GM12891 (cell line): ENCODE results near the gene MAGI1.

ENCODE experiments used
- DNase-seq: peaks from one replicate; pipeline ENCODE4 v3.0.0; 2011; ENCODE audit warnings: low spot score; ENCODE audit not compliant: insufficient read length
- FAIRE-seq: peaks from 2 replicates; lab custom pipeline; 2011; peaks lifted over from hg19 to GRCh38; lab: Jason Lieb, UNC
- PAX5 ChIP-seq: IDR thresholded peaks from 2 replicates; pipeline ENCODE4 v1.6.1; 2011; ENCODE audit warnings: low read length, moderate library complexity, mild to moderate bottlenecking; ENCODE audit not compliant: insufficient read depth, severe bottlenecking
- POLR2A ChIP-seq: IDR thresholded peaks from 2 replicates; pipeline ENCODE4 v1.6.1; 2011; ENCODE audit warnings: low read depth, low read length, control low read depth
- POLR2AphosphoS5 ChIP-seq: IDR thresholded peaks from 2 replicates; pipeline ENCODE4 v1.6.1; 2011; ENCODE audit warnings: low read depth, low read length, control low read depth
- POU2F2 ChIP-seq: IDR thresholded peaks from 2 replicates; pipeline ENCODE4 v1.6.1; 2011; ENCODE audit warnings: low read depth, mild to moderate bottlenecking, control low read depth, low read length, moderate library complexity
- SPI1 ChIP-seq: IDR thresholded peaks from 2 replicates; pipeline ENCODE4 v1.6.1; 2011; ENCODE audit warnings: low read depth, low read length, control low read depth
- TAF1 ChIP-seq: IDR thresholded peaks from 2 replicates; pipeline ENCODE4 v1.6.1; 2011; ENCODE audit warnings: low read depth, low read length, control low read depth

The MAGI1 gene

DNA sequence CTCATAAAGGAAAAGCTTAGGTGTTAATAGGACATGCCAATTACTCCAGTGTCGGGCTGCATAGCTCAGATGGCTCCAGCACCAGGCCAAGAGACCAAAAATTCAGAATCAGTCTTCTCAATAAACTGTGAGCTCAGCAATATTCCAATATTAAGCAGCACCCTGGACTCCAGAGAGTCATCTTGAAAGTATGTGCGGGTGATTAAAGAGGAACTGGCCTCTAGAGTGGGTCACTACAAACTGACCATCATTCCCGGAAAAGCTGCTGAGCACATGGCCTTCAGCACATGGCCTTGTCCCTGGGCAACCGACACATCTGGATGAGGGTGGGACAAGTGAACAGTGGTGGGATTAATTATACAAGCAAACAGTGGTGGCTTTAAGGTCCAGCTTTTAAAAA is 59.0 kb downstream of the MAGI1 start:
- DNase-seq = no peak
- FAIRE-seq = no peak
- TF ChIP-seq POLR2AphosphoS5 (no peak), POLR2A (no peak), TAF1 (no peak), POU2F2 (no peak), SPI1 (no peak), PAX5 (no peak)

- TF ChIP-seq TAF1 = no peak
- no peak for TF ChIP-seq SPI1
- TF ChIP-seq POLR2A = no peak
- TF ChIP-seq POU2F2 = no peak
- no peak for TF ChIP-seq POLR2AphosphoS5
- TF ChIP-seq PAX5 = no peak
- FAIRE-seq (no peak), DNase-seq (no peak)
Measured at GRCh38 chr3:65979162-65979561, 59.6 kb downstream of the MAGI1 start.

DNA sequence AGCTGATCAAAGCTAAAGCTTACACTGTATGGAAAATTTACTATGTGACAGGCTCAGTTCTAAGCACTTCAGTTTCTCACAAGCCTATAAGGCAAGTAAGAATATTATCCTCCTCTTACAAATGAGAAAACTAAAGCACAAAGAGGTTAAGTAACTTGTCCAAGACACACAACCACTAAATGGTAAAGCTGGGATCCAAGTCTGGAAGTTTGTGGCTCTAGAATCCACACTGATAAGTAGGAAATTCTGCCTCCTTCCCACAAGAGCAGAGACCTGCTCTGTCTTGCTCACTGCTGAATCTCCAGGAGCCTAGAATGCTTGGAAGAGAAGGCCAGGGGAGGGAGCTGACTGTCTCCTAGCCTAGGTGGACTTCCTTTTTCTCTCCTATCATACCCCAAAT is 60.6 kb downstream of the MAGI1 start:
- no peak for FAIRE-seq
- TF ChIP-seq SPI1 (no peak), POLR2A (no peak), TAF1 (no peak), POLR2AphosphoS5 (no peak), POU2F2 (no peak), PAX5 (no peak)
- DNase-seq = no peak

- FAIRE-seq = no peak
- DNase-seq = no peak
- TF ChIP-seq POU2F2 (no peak), TAF1 (no peak), PAX5 (no peak), POLR2AphosphoS5 (no peak), POLR2A (no peak), SPI1 (no peak)
Measured at GRCh38 chr3:65975032-65975431, 63.7 kb downstream of the MAGI1 start.

GRCh38 chr3:65974509-65974908 is 64.2 kb downstream of the MAGI1 start:
- DNase-seq = no peak
- TF ChIP-seq SPI1 (no peak), POLR2AphosphoS5 (no peak), POU2F2 (no peak), TAF1 (no peak), PAX5 (no peak), POLR2A (no peak)
- no peak for FAIRE-seq

- TF ChIP-seq POLR2A (no peak), TAF1 (no peak), PAX5 (no peak), POLR2AphosphoS5 (no peak), POU2F2 (no peak), SPI1 (no peak)
- FAIRE-seq = no peak
- no peak for DNase-seq
Measured at GRCh38 chr3:65972765-65973164, 66.0 kb downstream of the MAGI1 start.

- TF ChIP-seq POU2F2 (no peak), POLR2AphosphoS5 (no peak), POLR2A (no peak), TAF1 (no peak), PAX5 (no peak), SPI1 (no peak)
- DNase-seq (no peak), FAIRE-seq (no peak)
Measured at GRCh38 chr3:65971293-65972252, 67.1 kb downstream of the MAGI1 start.

GRCh38 chr3:65968996-65969395 is 69.7 kb downstream of the MAGI1 start:
- TF ChIP-seq SPI1 = no peak
- no peak for TF ChIP-seq TAF1
- no peak for TF ChIP-seq POU2F2
- no peak for TF ChIP-seq PAX5
- no peak for TF ChIP-seq POLR2A
- TF ChIP-seq POLR2AphosphoS5 = no peak
- no peak for DNase-seq
- FAIRE-seq = no peak

DNA sequence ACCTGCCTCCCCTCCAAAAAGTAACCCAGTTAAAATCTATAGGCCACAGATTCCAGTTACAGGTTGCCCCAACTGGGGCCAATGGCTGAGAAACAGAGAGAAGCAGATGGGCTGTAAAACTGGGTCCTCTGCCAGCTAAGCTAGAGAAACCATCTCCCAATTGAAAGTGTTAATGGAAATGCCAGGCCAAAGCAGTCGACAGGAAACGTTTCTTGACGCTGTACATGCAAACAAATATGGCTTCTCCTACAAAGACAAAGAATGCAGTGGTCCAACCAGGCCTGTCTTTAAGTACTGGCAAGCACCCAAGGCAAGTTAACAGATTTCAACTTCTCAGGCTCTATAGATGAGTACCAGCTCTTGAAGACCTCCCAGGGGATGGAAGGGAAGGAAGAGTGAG is 71.3 kb downstream of the MAGI1 start:
- DNase-seq (no peak), FAIRE-seq (no peak)
- no peak for TF ChIP-seq SPI1
- no peak for TF ChIP-seq POLR2A
- no peak for TF ChIP-seq POLR2AphosphoS5
- no peak for TF ChIP-seq POU2F2
- TF ChIP-seq PAX5 = no peak
- TF ChIP-seq TAF1 = no peak

GRCh38 chr3:65964838-65965237 is 73.9 kb downstream of the MAGI1 start:
- DNase-seq = no peak
- FAIRE-seq = no peak
- TF ChIP-seq POLR2A = no peak
- TF ChIP-seq POLR2AphosphoS5 = no peak
- no peak for TF ChIP-seq TAF1
